Measurements from ENCODE around the gene THY1.

GRCh38 chr11:119372260-119373058, 50.5 kb downstream of the THY1 start:
- no peak for TF ChIP-seq CTCF (IDR thresholded peaks at IDR 0.05)
- no peak for TF ChIP-seq REST (IDR thresholded peaks at IDR 0.05; ENCODE audit: insufficient read depth in 1 of 2, low read depth in 2 of 2, low read length in 1 of 2)
- no peak for TF ChIP-seq TCF7L2 (IDR thresholded peaks at IDR 0.05; ENCODE audit: low read depth, low read length)
- TF ChIP-seq POLR2AphosphoS5 (IDR thresholded peaks at IDR 0.05; ENCODE audit: low read depth, low read length), result no peak
